Activated CD4-positive, alpha-beta T cell treated with anti-CD3 and anti-CD28 coated beads, Interleukin-2, amount 10 ng/mL, durations not matched to agents 7 days and 5 days (primary cell): ENCODE results near the gene PLAAT2. TPM values are rescaled to one million over a fixed set of nuclear protein-coding genes. Genes with fewer than 3 reads are reported as not detected.

Experiments
- CTCF ChIA-PET: fragments of 350-600 bp; sonication (Branson Sonifier 250); formaldehyde crosslinking; loops from one replicate; lab custom pipeline; 2021; ENCODE audit warnings: antibody characterized with exemption; lab: Charles Lee
- POLR2A ChIA-PET: fragments of 350-600 bp; sonication (Branson Sonifier 250); formaldehyde crosslinking; loops from one replicate; lab custom pipeline; 2021; ENCODE audit warnings: antibody characterized with exemption; lab: Charles Lee
- DNase-seq: peaks from one replicate; pipeline ENCODE4 v3.0.0-alpha.2; 2020
- H3K27ac Mint-ChIP-seq: one replicate; pipeline ENCODE4 v1.8.0; 2021; ENCODE audit warnings: mild to moderate bottlenecking, moderate library complexity, mixed read lengths
- H3K27me3 Mint-ChIP-seq: one replicate; pipeline ENCODE4 v1.8.0; 2021; ENCODE audit warnings: mixed read lengths
- H3K36me3 Mint-ChIP-seq: one replicate; pipeline ENCODE4 v1.8.0; 2021; ENCODE audit warnings: low read depth, mixed read lengths
- H3K4me1 Mint-ChIP-seq: one replicate; pipeline ENCODE4 v1.8.0; 2021; ENCODE audit warnings: mixed read lengths
- H3K4me3 Mint-ChIP-seq: one replicate; pipeline ENCODE4 v1.8.0; 2021; ENCODE audit warnings: mild to moderate bottlenecking, moderate library complexity, mixed read lengths
- H3K9me3 Mint-ChIP-seq: one replicate; pipeline ENCODE4 v1.8.0; 2021; ENCODE audit warnings: mixed read lengths
- total RNA-seq, 2 experiments: library from RNA; stranded (reverse); gene quantifications; one replicate each; pipeline ENCODE4 v1.2.3, GENCODE V29; 2021

Gene PLAAT2
- total RNA-seq, 2 experiments from 2014 or later = 0.29 TPM; not detected in 1

DNA sequence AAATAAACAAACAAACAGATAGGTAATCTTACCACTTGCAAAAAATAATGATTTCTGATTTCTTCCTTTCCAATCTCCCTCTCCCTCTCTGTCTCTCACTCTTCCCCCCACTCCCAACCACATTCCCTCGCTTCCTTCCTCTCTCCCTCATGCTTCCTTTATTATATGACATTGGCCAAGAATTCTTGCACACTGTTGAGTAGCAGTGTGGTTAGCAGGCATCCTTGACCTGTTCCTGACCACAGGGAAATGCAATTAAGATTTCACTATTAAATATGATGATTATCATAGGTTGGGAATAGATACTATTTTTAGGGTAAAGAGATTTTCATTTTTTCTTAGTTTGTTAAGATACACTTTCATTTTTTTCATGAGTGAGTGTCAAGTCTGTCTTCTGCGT is 41.3 kb downstream of the PLAAT2 start:
- DNase-seq = no peak
- peaks cover 12% of the 10 kb centered on the region for H3K4me1 Mint-ChIP-seq
- ChIA-PET CTCF (interaction anchor here (1.2 kb wide), 1 partner anchor 52 kb away, joined by 5 read pairs; no protein-coding TSS in a partner anchor), POLR2A (no interaction called here)
- no peak overlapping the region for H3K27ac Mint-ChIP-seq
- peaks cover 4% of the 10 kb centered on the region for H3K27me3 Mint-ChIP-seq
- H3K36me3 Mint-ChIP-seq = peaks cover 4% of the 10 kb centered on the region
- peaks cover 7% of the 10 kb centered on the region for H3K9me3 Mint-ChIP-seq
- H3K4me3 Mint-ChIP-seq = no peak overlapping the region

DNA sequence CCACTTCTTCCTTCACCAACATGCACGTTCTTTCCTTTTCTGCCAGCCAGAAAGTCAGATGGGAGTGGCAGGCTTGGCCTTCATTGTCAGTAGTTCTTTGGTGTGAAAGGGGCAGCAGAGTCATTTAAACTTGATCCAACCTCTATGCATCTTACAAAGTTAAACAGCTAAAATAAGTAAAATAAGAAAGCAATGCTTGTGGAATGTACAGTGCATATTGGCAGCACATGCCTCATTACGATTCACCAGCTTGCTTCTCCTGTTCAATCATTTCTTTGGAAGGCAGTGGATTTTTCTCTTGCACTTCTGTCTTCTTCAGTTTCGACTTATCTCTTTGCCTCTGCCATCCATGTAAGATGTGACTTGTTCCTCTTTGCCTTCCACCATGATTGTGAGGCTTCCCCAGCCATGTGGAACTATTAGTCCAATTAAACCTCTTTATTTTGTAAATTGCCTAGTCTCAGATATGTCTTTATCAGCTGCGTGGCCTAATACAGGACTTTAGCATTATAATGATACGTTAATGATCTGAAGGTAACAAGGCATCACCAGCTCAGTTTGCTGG is 42.5 kb downstream of the PLAAT2 start:
- Mint-ChIP-seq H3K27ac (no peak overlapping the region), H3K27me3 (peaks cover 4% of the 10 kb centered on the region), H3K4me1 (peaks cover 12% of the 10 kb centered on the region), H3K9me3 (peaks cover 7% of the 10 kb centered on the region), H3K36me3 (peaks cover 4% of the 10 kb centered on the region), H3K4me3 (no peak overlapping the region)
- no peak for DNase-seq
- ChIA-PET POLR2A (no interaction called here), CTCF (interaction anchor here (0.8 to 1.2 kb wide), 3 partner anchors 12 to 53 kb away, joined by 3 to 5 read pairs (median 3); partner anchors contain the start of gene PLAAT4)

DNA sequence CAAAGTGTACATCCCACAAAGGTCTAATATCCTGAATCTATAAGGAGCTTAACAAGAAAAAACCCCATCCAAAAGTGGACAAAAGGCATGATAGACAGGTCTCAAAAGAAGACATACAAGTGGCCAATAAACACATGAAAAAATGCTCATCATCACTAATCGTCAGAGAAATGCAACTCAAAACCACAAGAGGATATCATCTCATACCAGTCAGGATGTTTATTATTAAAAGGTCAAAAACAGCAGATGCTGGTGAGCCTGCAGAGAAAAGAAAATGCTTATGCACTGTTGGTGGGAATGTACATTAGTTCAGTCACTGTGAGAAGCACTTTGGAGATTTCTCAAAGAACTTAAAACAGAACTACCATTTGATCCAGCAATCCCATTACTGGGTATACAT is 44.6 kb downstream of the PLAAT2 start:
- no peak for DNase-seq
- Mint-ChIP-seq H3K4me1 (peaks cover 12% of the 10 kb centered on the region), H3K27me3 (peaks cover 4% of the 10 kb centered on the region), H3K36me3 (peaks cover 1% of the 10 kb centered on the region), H3K9me3 (peaks cover 2% of the 10 kb centered on the region), H3K27ac (no peak overlapping the region), H3K4me3 (no peak overlapping the region)
- POLR2A ChIA-PET = no interaction called here
- CTCF ChIA-PET = interaction anchor here (1.6 to 1.7 kb wide), 2 partner anchors 11 to 26 kb away, joined by 4 read pairs; no protein-coding TSS in a partner anchor

DNA sequence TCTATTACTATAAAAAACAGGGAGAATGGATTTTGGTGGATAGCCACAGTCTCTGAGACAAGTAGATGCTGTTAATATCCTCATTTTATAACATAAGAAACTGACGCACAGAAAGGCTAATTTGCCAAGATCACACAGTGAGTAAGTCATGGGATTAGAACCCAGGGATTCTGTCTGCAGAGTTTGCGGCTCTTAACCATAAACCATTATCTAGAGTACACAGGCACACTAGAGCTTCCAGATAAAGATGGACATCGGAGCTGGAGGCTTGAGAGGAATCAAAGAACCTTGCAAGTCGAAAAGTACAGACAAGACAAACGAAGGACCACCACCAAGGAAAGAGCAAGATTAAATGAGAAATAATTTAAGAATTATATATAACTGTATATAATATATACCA is 46.0 kb downstream of the PLAAT2 start:
- H3K4me1 Mint-ChIP-seq = peaks cover 12% of the 10 kb centered on the region
- ChIA-PET POLR2A (no interaction called here), CTCF (interaction anchor here (1.5 to 1.7 kb wide), 4 partner anchors 10 to 32 kb away, joined by 3 to 5 read pairs (median 4); partner anchors contain the start of gene PLAAT4)
- H3K36me3 Mint-ChIP-seq = no peaks in the 10 kb centered on the region
- H3K27me3 Mint-ChIP-seq = peaks cover 4% of the 10 kb centered on the region
- no peak for DNase-seq
- H3K9me3 Mint-ChIP-seq = peaks cover 2% of the 10 kb centered on the region
- H3K4me3 Mint-ChIP-seq = no peak overlapping the region
- no peak overlapping the region for H3K27ac Mint-ChIP-seq

DNA sequence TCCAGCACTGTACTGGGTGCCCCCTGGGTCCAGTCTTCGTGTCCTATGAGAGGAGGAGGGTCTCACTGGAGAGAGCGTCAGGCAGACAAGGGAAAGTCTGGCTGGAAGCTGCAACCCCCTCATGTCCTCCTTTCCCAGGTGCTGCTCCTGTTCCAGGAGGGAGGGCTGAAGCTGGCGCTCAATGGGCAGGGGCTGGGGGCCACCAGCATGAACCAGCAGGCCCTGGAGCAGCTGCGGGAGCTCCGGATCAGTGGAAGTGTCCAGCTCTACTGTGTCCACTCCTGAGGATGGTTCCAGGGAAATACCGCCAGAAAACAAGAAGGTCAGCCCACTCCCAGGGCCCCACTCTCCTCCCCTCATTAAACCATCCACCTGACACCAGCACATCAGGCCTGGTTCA is 47.1 kb downstream of the PLAAT2 start:
- no peak for DNase-seq
- Mint-ChIP-seq H3K4me3 (no peak overlapping the region), H3K36me3 (no peaks in the 10 kb centered on the region), H3K27me3 (peaks cover 4% of the 10 kb centered on the region), H3K27ac (no peak overlapping the region), H3K4me1 (peaks cover 12% of the 10 kb centered on the region), H3K9me3 (peaks cover 2% of the 10 kb centered on the region)
- POLR2A ChIA-PET = no interaction called here
- CTCF ChIA-PET = interaction anchor here (1.2 to 1.5 kb wide), 2 partner anchors 9 to 21 kb away, joined by 3 to 5 read pairs; partner anchors contain the start of gene PLAAT4

DNA sequence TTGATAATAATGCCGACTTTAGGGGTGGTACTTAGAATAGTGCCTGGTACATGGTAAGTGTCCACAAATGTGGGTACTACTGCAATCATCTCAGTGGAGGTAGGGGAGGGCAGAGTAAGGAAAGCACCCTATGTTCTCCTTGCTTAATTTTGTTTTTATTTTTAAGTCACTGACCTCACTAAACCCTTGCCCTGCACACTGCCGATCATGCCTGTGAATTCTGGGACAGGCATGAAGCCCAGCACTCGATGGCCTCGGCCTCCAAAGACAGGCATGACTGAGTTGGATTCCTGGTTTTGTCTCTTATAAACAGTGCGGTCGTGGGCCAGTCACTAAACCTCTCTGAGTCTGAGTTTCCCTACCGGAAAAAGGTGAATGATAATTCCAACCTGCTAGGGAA is 50.4 kb downstream of the PLAAT2 start:
- Mint-ChIP-seq H3K27ac (no peak overlapping the region), H3K9me3 (no peaks in the 10 kb centered on the region), H3K4me1 (no peaks in the 10 kb centered on the region), H3K27me3 (no peaks in the 10 kb centered on the region), H3K36me3 (no peaks in the 10 kb centered on the region), H3K4me3 (no peak overlapping the region)
- no peak for DNase-seq
- ChIA-PET POLR2A (no interaction called here), CTCF (interaction anchor here (1.7 kb wide), 1 partner anchor 33 kb away, joined by 5 read pairs; no protein-coding TSS in a partner anchor)

DNA sequence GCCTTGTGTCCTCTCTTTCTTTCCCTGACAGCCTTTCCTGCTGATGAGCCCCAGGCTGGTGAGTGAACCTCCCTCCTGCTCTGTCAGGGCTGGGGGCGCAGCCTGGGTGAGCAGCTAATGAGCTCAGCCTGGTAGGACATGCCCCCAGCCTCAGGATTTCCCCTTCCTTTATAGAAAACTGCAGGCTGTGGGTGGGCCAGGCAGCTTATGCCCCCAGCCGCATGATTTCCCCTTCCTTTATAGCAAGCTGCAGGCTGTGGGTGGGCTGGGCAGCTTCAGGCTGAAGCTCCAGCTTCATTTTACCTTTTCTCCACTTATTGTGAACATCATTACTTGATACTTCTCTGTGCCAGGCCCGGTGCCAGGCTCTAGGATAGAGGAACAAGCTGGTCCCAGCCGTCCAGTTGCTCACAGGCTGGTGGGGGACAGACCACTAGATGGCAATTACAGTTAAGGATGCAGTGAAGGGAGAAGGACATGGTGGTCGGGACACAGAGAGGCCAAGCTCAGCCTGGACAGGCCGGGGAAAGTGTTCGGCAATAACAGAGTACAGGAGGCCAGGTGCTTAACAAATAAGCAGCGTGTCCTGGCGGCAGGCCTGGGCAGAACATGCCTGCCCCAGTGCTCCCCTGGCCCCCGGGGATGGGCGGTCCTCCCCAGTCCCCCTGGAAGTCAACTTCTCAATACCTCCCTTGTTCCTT is 52.0 kb downstream of the PLAAT2 start:
- Mint-ChIP-seq H3K9me3 (no peaks in the 10 kb centered on the region), H3K27ac (no peak overlapping the region), H3K36me3 (no peaks in the 10 kb centered on the region), H3K4me1 (peaks cover under 1% of the 10 kb centered on the region), H3K27me3 (no peaks in the 10 kb centered on the region), H3K4me3 (no peak overlapping the region)
- CTCF ChIA-PET = interaction anchor here (0.6 to 1.7 kb wide), 3 partner anchors 32 to 613 kb away, joined by 3 to 6 read pairs (median 5); no protein-coding TSS in a partner anchor
- POLR2A ChIA-PET = no interaction called here
- no peak for DNase-seq

DNA sequence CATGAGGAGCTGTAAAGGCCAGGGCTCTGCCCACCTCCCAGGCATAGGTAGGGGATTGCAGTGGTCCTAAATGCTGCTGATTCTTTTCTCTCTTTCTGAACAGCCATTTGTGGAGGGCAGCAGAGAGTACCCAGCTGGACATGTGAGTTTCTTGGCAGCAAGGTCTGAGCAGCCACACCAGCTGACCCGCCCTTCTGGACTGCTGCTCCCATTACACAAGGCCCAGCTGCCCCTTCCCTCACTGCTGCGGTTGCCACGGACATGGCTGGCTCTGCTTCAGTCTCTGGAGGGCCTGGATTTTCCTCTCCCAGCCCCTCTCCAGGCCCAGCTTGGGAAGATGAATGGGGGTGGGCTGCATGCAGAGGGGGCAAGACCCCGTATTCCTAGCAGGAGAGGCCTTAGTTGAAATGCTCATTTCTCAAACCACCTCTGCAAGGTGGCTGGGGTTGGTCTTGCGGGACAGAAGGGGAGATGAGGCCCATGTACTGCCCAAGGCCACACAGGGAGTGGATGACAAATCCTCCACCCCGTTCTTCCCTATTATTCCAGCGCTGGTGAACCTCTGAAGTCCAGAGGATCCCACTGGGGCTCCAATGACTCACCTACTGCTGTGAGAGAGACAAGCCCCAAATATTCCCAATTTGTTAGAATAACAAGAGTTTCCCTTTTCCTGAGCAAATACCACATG is 52.7 kb downstream of the PLAAT2 start:
- Mint-ChIP-seq H3K27me3 (no peaks in the 10 kb centered on the region), H3K36me3 (no peaks in the 10 kb centered on the region), H3K4me3 (no peak overlapping the region), H3K4me1 (peaks cover 5% of the 10 kb centered on the region), H3K27ac (no peak overlapping the region), H3K9me3 (no peaks in the 10 kb centered on the region)
- no peak for DNase-seq
- ChIA-PET CTCF (interaction anchor here (0.6 to 0.9 kb wide), 2 partner anchors 130 to 612 kb away, joined by 3 to 6 read pairs; no protein-coding TSS in a partner anchor), POLR2A (no interaction called here)

DNA sequence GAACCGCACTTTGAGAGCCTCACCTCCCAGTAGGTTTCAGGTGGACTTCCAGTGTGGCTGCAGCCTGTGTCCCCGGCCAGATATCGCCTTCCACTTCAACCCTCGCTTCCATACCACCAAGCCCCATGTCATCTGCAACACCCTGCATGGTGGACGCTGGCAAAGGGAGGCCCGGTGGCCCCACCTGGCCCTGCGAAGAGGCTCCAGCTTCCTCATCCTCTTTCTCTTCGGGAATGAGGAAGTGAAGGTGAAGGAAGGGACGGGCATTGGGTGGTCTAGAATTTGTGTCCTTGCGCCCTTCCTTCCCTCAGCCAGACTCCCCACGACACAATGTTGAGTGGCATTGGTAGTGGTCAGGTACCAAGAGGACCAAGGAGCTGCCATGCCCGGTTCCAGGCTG is 54.4 kb downstream of the PLAAT2 start:
- Mint-ChIP-seq H3K36me3 (no peaks in the 10 kb centered on the region), H3K9me3 (no peaks in the 10 kb centered on the region), H3K27ac (no peak overlapping the region), H3K4me3 (no peak overlapping the region), H3K27me3 (peaks cover 2% of the 10 kb centered on the region), H3K4me1 (peaks cover 7% of the 10 kb centered on the region)
- CTCF ChIA-PET = interaction anchor here (0.7 to 1.9 kb wide), 2 partner anchors 9 to 29 kb away, joined by 3 to 4 read pairs; no protein-coding TSS in a partner anchor
- POLR2A ChIA-PET = no interaction called here
- DNase-seq = no peak

DNA sequence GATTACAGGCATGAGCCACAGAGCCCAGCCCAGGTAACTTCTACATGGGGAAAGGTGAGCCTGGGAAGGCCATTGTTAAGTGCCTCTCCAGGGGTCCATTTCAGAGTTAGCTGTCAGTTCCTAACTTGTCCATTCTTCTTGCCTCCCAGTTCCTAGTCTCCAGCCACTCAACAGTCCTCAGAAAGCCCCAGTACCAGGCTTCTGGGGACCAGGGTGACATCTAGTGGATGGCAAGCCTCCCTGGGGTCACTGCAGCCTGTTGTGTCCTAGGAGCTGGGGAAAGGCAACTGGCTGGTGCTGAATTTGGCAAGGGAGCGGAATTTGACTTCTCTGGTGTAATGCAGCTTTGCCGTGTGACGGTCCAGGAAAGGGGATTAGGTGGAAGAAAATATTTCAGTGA is 55.2 kb downstream of the PLAAT2 start:
- H3K4me3 Mint-ChIP-seq = no peak overlapping the region
- H3K4me1 Mint-ChIP-seq = peaks cover 8% of the 10 kb centered on the region
- peak; percentile 13 for DNase-seq
- POLR2A ChIA-PET = no interaction called here
- H3K27ac Mint-ChIP-seq = no peak overlapping the region
- CTCF ChIA-PET = interaction anchor here (0.7 to 1.9 kb wide), 3 partner anchors 8 to 28 kb away, joined by 3 to 4 read pairs (median 3); no protein-coding TSS in a partner anchor
- H3K9me3 Mint-ChIP-seq = peaks cover 1% of the 10 kb centered on the region
- peaks cover 2% of the 10 kb centered on the region for H3K27me3 Mint-ChIP-seq
- peaks cover under 1% of the 10 kb centered on the region for H3K36me3 Mint-ChIP-seq

DNA sequence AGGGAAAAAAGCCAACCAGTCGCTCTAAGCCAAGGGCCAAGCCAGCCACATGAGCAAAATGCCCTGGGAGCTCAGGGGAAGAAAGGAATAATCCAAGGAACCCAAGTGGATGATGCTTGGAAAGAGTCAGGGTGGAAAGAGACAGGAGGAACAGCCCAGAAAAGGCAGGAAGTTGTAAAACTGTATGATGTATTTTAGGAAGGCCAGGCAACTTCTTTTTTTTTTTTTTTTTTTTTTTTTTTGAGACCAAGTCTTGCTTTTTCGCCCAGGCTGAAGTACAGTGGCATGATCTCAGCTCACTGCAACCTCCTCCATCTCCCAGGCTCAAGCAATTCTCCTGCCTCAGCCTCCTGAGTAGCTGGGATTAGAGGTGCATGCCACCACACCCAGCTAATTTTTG is 55.7 kb downstream of the PLAAT2 start:
- Mint-ChIP-seq H3K4me1 (peaks cover 12% of the 10 kb centered on the region), H3K4me3 (no peak overlapping the region), H3K36me3 (peaks cover 4% of the 10 kb centered on the region), H3K9me3 (peaks cover 4% of the 10 kb centered on the region), H3K27ac (no peak overlapping the region), H3K27me3 (peaks cover 2% of the 10 kb centered on the region)
- ChIA-PET POLR2A (no interaction called here), CTCF (interaction anchor here (0.6 to 1.9 kb wide), 4 partner anchors 9 to 331 kb away, joined by 3 to 4 read pairs (median 3); partner anchors contain the start of genes MARK2 and PLAAT5)
- DNase-seq = no peak

DNA sequence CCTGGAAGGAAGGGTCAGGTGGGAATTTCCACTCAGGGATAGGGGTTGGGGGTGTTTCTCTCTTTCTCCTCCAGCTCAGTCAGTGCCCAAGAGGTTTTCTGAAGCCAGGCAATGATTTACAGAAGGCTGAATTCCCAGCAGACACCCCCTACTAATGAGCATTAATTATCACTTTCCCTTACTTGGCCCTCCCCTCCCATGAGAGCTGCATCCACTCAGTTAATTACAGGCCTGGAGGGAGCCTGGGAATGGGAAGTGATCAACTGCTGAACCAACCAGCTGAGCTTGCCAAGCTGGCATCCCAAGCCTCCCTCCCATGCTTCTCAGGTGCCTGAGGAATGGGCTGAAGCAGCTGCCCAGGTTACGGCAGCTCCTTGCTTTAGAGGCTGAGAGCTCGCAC is 56.3 kb downstream of the PLAAT2 start:
- CTCF ChIA-PET = interaction anchor here (0.6 to 1.9 kb wide), 5 partner anchors 9 to 332 kb away, joined by 3 to 4 read pairs (median 3); partner anchors contain the start of genes MARK2 and PLAAT5

More for the DNA sequence above, 56.3 kb downstream of the PLAAT2 start:
- Mint-ChIP-seq H3K9me3 (peaks cover 7% of the 10 kb centered on the region), H3K27ac (no peak overlapping the region), H3K27me3 (peaks cover 2% of the 10 kb centered on the region), H3K4me1 (peaks cover 18% of the 10 kb centered on the region), H3K36me3 (peaks cover 7% of the 10 kb centered on the region), H3K4me3 (no peak overlapping the region)
- DNase-seq = no peak
- POLR2A ChIA-PET = no interaction called here
